GM19351 (cell line): ENCODE results near the gene YWHAH.

Experiments used
- ATAC-seq: cut with Tn5 transposase; IDR thresholded peaks from one replicate; pipeline ENCODE4 v1.9.1; 2021; ENCODE audit warnings: mild to moderate bottlenecking, moderate library complexity; ENCODE audit not compliant: unreplicated experiment

Gene YWHAH

DNA sequence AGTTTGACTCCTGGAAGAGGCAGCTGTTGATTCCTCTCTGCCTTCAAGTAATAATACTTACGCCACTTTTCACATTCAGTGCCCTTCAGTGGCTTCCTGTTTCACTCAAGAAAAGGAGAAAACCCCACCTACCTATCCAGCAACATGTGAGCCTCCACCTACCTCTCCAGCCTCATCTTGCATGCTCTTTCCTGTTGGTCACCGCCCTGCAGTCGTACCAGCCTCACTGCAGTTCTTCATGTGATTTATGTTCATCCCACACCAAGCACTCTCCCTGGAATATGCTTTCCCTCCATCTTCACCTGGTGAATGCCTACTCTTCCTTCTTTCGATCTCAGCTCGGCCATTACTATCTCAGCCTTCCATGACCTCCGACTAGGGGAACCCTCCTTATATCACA lies 21.8 kb upstream of the YWHAH start:
- ATAC-seq: no peak

DNA sequence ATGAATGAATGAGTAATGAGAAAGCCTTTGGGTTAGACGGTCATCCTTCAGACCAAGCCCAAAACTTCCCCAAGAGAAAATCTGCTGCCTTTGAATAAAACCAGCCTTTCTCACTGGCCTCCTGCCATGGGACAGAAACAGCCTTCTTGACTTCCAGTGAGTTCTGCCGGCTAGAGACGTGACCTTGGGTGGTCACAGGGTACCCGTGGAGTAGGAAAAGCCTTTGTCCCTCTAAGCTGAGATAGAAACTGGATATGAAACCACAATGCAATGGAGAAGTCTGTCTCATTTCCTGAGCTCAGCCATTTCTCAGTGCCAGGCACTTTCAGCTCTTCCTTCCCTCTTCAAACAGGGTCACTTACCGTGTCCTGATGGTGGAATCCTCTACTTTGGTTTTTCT lies 21.2 kb upstream of the YWHAH start:
- ATAC-seq: no peak

DNA sequence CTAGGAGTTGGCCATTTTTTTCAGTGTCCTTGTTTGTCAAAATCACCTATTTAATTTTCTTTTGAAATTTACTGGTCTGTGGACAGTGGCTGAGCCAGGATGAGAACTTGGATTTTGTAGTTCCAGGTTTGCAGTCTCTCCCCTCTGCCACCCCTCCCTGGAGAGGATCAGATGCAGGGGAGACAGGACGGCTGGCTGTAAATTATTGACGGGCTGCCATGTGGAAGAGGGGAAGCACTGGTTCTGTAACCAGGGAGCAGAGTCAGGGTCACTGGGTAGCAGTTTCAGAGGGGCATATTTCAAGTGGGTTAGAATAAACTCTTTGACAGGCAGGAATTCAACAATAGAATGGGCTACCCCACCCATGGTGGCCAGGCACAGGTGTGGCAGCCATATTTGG lies 20.6 kb upstream of the YWHAH start:
- ATAC-seq: no peak

GRCh38 chr22:31925056-31925455 lies 19.3 kb upstream of the YWHAH start:
- no peak for ATAC-seq

DNA sequence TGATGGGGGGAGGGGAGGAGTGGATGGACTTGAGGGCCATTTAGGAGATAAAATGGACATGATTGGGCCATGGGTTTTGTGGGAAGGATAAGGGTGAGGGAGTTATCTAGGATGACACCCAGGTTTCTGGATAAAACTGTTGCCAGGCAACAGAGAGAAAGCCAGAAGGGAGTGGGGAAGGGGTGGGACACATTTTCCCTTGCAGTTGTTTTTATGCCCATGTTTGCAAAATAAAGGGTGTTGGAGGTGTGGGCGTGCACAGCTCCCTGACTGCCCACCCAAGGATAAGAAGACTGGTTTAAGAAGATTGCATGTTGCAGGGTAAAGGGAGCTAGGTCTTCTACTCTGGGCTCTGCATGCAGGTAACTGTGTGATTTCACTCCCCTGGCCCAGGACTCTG lies 18.3 kb upstream of the YWHAH start:
- ATAC-seq: no peak

DNA sequence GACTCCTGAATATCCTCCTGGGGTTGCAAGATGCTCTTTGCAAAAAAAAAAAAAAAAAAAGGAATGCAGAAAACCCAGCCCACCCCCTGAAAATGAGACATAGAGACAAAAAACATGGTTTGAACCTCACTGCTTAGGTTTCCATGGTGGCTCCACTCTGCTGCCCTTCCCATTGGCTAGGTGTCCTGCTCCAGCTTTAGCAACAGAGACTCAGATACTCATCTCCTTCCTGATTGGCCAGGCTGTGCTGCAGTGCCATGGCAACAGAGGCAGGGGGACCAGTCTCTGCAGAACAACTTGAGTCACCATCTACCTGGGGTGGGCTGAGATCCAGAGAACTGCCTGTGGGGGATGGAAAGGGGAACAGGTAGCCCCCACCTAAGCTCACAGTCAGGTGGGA lies 17.4 kb upstream of the YWHAH start:
- no peak for ATAC-seq

DNA sequence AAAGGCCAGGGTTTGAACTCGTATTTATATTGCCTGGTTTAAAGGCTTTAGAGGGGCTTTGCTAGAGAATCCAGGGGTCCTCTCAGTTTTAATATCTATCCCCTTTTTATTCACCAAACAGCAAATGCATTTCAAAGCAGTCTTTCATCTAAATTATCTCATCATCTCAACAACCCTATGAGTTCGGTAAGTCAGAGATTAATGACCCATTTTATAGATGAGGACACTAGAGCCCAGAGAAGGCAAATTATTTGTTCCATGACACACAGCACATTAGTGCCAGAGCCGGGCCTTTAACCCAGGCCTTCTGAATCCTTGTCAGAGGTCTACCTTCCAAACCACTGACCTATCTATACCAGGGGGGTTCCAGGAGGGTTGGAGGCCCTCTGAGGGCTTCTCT lies 16.8 kb upstream of the YWHAH start:
- no peak for ATAC-seq

- no peak for ATAC-seq
Observed at GRCh38 chr22:31929167-31929930, 15.0 kb upstream of the YWHAH start.

DNA sequence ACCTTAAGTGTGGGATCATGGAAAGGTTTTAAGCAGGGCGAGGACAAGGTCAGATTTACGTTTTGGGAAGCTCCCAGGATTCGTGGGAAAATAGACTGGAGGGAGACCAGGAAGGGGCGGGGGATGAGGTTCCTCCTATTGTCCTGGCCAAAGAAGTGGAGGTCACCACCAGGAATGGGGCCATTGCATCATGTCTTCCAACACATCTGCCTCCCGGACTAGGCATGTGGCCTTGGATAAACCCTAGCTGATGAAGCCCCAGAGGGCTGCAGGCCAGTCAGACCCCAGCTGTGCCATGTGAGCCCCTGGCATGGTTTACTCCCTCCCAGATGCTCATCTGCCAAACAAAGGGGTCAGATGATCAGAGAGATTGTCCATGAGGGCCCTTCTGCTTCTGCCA lies 11.5 kb upstream of the YWHAH start:
- no peak for ATAC-seq

DNA sequence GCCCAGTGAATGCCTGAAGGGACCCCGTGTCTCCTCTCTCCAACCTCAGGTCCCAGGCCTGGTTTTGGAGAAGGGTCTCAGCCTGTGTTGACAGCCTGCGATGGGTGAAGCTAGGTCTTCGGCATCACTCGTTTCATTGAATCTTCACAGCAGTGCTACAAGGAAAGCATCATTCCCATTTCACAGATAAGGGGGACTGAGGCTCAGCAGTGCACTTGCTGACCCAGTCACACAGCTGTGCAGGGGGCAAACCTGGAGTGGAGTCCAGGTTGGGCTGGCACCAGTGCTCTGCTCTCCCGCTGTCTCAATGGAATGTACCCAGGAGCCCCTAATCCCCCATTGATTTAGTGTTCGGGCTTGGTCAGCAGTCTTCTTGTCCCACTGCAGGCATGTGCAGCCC lies 10.9 kb upstream of the YWHAH start:
- no peak for ATAC-seq

- no peak for ATAC-seq
Observed at GRCh38 chr22:31933816-31934482, 10.4 kb upstream of the YWHAH start.

GRCh38 chr22:31935961-31936635 lies 8.2 kb upstream of the YWHAH start:
- no peak for ATAC-seq

- ATAC-seq: no peak
Observed at GRCh38 chr22:31937341-31937740, 7.0 kb upstream of the YWHAH start.

GRCh38 chr22:31938296-31938695 lies 6.0 kb upstream of the YWHAH start:
- no peak for ATAC-seq

GRCh38 chr22:31940506-31940905 lies 3.8 kb upstream of the YWHAH start:
- ATAC-seq: no peak

DNA sequence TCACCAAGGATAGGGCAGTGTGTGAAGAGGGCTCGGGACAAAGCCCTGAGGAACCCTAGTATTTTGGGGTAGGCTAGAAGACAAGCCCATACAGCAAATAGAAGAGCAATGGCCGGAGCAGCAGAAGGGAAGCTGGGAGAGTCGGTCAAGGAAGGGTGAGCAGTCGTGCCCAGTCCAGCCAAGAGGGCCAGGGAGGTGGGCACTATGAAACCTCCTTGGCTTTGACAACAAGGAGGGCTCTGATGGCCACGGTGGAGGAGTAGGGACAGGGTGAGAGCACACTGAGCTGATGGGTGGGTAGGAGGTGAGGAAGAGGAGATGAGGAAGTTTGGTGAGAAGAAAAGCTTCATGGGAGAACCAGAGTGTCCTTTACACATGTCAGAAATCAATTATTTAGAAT lies 2.2 kb upstream of the YWHAH start:
- ATAC-seq: no peak

- ATAC-seq: no peak
Observed at GRCh38 chr22:31943206-31943977, 943 bp upstream of the YWHAH start.

DNA sequence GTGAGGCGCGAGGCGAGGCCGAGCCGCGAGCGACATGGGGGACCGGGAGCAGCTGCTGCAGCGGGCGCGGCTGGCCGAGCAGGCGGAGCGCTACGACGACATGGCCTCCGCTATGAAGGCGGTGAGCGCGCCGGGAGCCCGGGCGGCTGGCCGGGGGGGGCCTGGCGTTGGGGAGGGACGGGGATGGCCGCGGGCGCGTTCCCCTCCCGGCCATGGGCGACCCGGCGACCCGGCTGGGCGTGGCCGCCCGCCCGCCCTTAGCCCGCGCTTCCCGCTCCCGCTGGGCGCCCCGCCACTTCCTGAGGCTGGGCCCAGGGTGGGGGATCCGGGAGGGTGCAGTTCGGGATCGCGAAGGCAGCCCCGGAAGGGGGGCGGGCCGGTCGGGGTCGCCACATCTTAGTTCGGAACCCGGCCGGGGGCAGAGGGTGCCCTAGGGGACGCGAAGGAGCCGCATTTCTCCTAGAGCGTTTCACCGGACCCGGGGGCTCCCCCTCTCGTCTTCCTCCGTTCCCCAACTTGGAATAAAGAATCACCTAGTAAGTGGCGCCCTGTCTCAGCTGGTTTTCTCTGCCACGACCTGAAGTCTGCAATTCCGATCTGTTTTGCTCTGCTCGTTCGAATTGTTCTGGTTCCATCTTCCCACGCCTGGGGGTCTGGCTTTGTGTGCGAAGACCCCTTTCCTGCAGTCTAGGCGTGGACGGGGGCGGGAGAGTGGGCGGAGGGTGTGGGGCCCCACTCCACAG lies 536 bp downstream of the YWHAH start:
- peak; percentile 5 for ATAC-seq

DNA sequence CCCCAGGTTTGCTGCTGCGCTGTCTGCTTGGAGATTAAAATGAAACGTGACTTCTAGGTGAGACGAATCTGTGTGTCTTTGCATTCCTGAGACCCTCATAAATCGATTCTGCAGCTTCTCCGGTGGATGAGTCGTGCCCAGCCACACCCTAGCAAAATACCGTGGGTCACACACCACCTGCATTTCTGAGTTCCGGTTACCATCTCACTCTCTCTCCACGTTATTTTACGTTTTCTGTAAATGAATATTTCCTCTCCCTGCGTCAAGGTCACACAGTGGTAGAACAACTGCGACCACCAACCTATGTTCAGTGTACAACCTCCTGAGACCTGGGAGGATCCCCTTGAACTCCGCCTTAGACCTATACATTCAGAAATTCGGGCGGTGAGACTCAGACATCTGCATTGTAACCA lies 1.1 kb downstream of the YWHAH start:
- ATAC-seq: no peak

DNA sequence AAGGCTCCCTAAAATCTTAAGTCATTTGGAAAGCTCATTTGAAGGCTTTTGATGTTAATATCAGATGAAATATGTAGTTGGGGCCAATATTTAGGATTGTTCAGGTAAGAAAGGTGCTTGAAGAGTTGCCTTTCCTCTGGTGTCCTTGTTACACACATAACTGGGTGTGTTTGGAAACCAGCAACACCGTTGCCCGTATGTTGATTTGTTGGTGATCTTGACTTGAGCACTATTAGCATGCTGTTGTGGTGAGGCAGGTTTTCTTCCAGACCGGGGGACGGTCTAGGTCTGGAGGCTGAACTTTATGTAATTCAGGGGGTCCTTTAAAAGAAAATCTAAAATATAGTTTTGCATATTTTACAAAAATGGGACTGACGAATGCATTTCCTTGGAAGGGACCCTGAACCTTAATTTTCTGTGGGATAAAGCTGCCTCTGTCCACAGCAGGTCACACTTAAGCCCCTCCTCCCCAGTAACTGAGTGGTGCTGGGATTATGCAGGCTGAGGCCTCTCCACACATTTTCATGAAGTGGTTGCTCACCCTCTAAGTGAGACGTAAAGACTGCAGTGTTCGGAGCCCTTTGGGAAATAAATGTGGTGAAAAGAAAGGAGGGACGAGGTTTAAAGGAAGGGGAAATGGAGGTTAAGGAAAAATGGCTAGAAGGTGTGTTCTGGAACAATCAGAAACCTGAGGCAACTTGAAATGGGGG lies 1.8 kb downstream of the YWHAH start:
- no peak for ATAC-seq
